ENCODE data around the gene DNAH8.

DNA sequence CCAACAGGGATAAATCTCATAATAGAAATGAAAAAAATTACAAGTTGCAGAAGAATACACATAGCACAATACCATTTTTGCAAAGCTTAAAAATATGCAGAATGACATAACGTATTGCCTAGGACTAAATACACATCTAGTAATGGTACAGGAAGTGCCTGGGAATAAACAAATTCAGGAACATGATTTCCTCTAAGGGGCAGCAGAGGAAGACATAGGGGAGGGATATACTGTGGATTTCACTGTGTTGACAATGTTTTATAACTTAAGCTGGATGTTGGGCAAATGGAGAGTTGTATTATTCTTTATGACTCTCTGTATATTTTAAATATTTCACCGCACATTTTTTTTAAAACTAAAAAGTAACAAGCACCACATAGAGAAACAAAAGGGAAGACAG is 6.6 kb upstream of the DNAH8 start:
- TF ChIP-seq CTCF (IDR thresholded peaks at IDR 0.05) = no peak
- TF ChIP-seq POLR2A (IDR thresholded peaks at IDR 0.05) = no peak

Measured in tibial nerve (tissue), 3 donors.